GM23338 (cell line): ENCODE data around the gene CTXND2.

Experiments used
- CREB1 ChIP-seq: fragments of 250-450 bp; sonication (Bioruptor Pico); IDR thresholded peaks from 2 replicates; pipeline ENCODE4 v1.5.0; 2020; ENCODE audit warnings: low read depth, mild to moderate bottlenecking, moderate library complexity
- EZH2 ChIP-seq: fragments of 200-600 bp; sonication (generic); IDR thresholded peaks from one replicate; pipeline ENCODE4 v1.8.0; 2017; ENCODE audit warnings: antibody characterized with exemption, mild to moderate bottlenecking, low read depth; ENCODE audit not compliant: unreplicated experiment
- POLR2AphosphoS5 ChIP-seq: IDR thresholded peaks from 2 replicates; pipeline ENCODE4 v1.6.1; 2016; ENCODE audit warnings: antibody characterized with exemption, low read depth
- STAT1 ChIP-seq: IDR thresholded peaks from one replicate; pipeline ENCODE4 v1.6.1; 2016; ENCODE audit warnings: antibody characterized with exemption; ENCODE audit not compliant: unreplicated experiment
- ZNF114 ChIP-seq: fragments of 250-450 bp; sonication (Bioruptor Pico); IDR thresholded peaks from 2 replicates; pipeline ENCODE4 v1.5.0; 2020; ENCODE audit warnings: mild to moderate bottlenecking, moderate library complexity
- TF ChIP-seq, protein P1 (sequence below), 2 experiments: fragments of 200-600 bp in 1 of 2; sonication (generic) in 1 of 2; conservative IDR thresholded peaks; 2 replicates each; pipeline versions ENCODE4 v1.5.1 to v1.6.1; 2016 to 2017; ENCODE audit warnings: antibody characterized with exemption in 2 of 2, low read depth in 2 of 2, mild to moderate bottlenecking in 2 of 2, moderate library complexity in 1 of 2

DNA sequence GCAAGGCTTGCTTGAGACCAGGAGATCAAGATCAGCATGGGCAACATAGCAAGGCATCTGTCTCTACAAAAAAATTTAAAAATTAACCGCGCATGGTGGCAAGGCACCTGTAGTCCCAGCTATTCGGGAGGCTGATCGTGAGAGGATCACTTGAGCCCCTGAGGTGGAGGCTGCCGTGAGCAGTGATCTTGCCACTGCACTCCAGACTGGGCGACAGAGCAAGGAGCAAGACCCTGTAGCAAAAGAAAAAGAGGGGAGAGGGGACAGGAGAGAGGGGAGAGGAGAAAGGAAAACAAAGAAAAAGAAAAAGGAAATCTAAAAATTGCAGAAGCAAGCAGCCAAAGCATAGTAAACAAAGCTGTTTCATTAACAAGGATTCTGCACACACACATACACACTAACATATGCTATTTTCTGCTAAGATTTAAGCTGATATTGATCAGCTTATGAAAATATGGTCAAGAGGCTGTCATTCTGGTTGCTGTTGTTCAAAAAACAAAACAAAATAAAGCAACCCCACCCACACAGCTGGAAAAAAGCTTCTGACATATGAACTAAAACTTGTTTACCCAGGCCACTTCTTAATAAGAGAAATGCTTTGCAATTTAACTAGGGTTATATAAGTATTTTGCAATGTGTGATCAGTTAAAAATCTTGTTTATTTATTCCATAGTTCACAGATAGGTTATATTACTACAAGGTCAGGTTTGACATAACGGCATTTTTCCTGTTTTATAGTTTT lies 12.3 kb upstream of the CTXND2 start:
- TF ChIP-seq, protein P1, sequence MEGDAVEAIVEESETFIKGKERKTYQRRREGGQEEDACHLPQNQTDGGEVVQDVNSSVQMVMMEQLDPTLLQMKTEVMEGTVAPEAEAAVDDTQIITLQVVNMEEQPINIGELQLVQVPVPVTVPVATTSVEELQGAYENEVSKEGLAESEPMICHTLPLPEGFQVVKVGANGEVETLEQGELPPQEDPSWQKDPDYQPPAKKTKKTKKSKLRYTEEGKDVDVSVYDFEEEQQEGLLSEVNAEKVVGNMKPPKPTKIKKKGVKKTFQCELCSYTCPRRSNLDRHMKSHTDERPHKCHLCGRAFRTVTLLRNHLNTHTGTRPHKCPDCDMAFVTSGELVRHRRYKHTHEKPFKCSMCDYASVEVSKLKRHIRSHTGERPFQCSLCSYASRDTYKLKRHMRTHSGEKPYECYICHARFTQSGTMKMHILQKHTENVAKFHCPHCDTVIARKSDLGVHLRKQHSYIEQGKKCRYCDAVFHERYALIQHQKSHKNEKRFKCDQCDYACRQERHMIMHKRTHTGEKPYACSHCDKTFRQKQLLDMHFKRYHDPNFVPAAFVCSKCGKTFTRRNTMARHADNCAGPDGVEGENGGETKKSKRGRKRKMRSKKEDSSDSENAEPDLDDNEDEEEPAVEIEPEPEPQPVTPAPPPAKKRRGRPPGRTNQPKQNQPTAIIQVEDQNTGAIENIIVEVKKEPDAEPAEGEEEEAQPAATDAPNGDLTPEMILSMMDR (conservative IDR thresholded peaks at IDR 0.05; ENCODE audit: low read depth in 2 of 2), result no peak
- TF ChIP-seq CREB1 (CRISPR knock-in tag), result no peak
- TF ChIP-seq STAT1, result no peak
- TF ChIP-seq ZNF114 (CRISPR knock-in tag), result no peak
- TF ChIP-seq EZH2, result no peak
- no peak for TF ChIP-seq POLR2AphosphoS5
